Osteoblast (primary cell): ENCODE measurements around the gene CTDSP1. TPM values are rescaled to one million over a fixed set of nuclear protein-coding genes. Genes with fewer than 3 reads are reported as not detected.

ENCODE experiments used
- DNase-seq: peaks from one replicate; pipeline ENCODE4 v3.0.0; 2011; ENCODE audit warnings: low spot score, mixed read lengths; ENCODE audit not compliant: insufficient read length; ENCODE audit errors: missing footprints
- H2AFZ ChIP-seq: 2 replicates; pipeline ENCODE4 v1.6.0; 2011; ENCODE audit warnings: mild to moderate bottlenecking, low read length
- H3K27ac ChIP-seq: 2 replicates; pipeline ENCODE4 v1.5.1; 2011; ENCODE audit warnings: mild to moderate bottlenecking, low read depth, low read length, moderate library complexity
- H3K27me3 ChIP-seq: 2 replicates; pipeline ENCODE4 v1.6.0; 2012; ENCODE audit warnings: mild to moderate bottlenecking, control low read depth, inconsistent platforms, low read length, moderate library complexity; ENCODE audit not compliant: insufficient read depth
- H3K36me3 ChIP-seq: 2 replicates; pipeline ENCODE4 v1.5.1; 2011; ENCODE audit warnings: mild to moderate bottlenecking, low read length, control low read depth, moderate library complexity; ENCODE audit not compliant: insufficient read depth
- H3K4me1 ChIP-seq: 2 replicates; pipeline ENCODE4 v1.5.1; 2011; ENCODE audit warnings: mild to moderate bottlenecking, low read length, control low read depth, moderate library complexity; ENCODE audit not compliant: insufficient read depth
- H3K4me2 ChIP-seq: 2 replicates; pipeline ENCODE4 v1.6.0; 2011; ENCODE audit warnings: mild to moderate bottlenecking, low read length; ENCODE audit not compliant: insufficient read depth
- H3K4me3 ChIP-seq: fragments of 200-600 bp; sonication (generic); 3 replicates; pipeline ENCODE4 v1.5.1; 2012; ENCODE audit warnings: mild to moderate bottlenecking, low read length, inconsistent platforms; ENCODE audit not compliant: insufficient read depth
- H3K79me2 ChIP-seq: 2 replicates; pipeline ENCODE4 v1.6.0; 2012; ENCODE audit warnings: mild to moderate bottlenecking, low read length, control low read depth, inconsistent platforms; ENCODE audit not compliant: insufficient read depth
- H3K9me3 ChIP-seq: 2 replicates; pipeline ENCODE4 v1.5.1; 2011; ENCODE audit warnings: low read depth, low read length, control low read depth
- H4K20me1 ChIP-seq: 2 replicates; pipeline ENCODE4 v1.6.0; 2012; ENCODE audit warnings: mild to moderate bottlenecking, low read length, control low read depth; ENCODE audit not compliant: insufficient read depth
- total RNA-seq: library from RNA; depleted of rRNA; stranded (reverse); fragments of >200 nt; gene quantifications from 2 replicates; pipeline ENCODE4 v1.2.3, GENCODE V29; 2012
- TF ChIP-seq, protein P1 (sequence below): IDR thresholded peaks from 2 replicates; pipeline ENCODE4 v1.5.1; 2011; ENCODE audit warnings: mild to moderate bottlenecking, low read depth, low read length, moderate library complexity; ENCODE audit errors: extremely low read depth

Gene CTDSP1
- total RNA-seq, 1 donor: 71.7 TPM

DNA sequence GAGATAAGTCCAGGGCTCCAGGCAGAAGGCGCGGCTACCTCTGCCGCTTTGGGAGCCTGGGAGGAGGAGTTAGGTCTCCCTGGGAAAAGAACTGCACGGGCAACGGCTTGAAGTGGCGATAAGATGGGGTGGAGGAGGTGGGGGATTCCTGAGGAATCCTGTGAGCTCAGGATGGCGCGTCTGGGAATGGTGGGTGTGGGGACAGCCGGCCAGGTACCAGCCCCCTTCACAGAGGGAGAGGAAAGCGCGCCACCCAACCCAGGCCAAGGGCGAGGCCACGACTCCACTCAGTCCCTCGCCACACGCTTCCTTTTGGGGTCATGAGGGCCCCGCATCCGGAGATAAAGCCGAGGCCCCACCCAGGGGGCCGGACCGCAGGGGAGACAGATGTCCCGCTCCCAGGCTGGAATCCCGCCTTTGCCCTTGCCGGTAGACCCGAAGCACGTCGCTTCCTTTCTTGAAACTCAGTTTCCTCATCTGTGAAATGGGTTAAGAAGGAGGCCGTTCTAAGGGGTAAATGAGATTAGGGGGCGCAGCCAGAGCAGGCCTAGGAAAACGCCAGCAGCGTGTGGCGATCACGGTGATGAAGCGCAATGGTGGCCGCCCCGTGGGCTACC is 1.7 kb upstream of the CTDSP1 start:
- Histone ChIP-seq H3K27ac (peak overlapping the region; percentile 37), H3K9me3 (no peaks in the 10 kb centered on the region), H2AFZ (peak overlapping the region; percentile 59), H3K27me3 (no peaks in the 10 kb centered on the region), H3K36me3 (peaks cover 10% of the 10 kb centered on the region), H4K20me1 (peaks cover 13% of the 10 kb centered on the region), H3K4me3 (peak overlapping the region; percentile 80), H3K4me2 (peak overlapping the region; percentile 88), H3K79me2 (peaks cover 28% of the 10 kb centered on the region), H3K4me1 (peaks cover 19% of the 10 kb centered on the region)
- TF ChIP-seq, protein P1, sequence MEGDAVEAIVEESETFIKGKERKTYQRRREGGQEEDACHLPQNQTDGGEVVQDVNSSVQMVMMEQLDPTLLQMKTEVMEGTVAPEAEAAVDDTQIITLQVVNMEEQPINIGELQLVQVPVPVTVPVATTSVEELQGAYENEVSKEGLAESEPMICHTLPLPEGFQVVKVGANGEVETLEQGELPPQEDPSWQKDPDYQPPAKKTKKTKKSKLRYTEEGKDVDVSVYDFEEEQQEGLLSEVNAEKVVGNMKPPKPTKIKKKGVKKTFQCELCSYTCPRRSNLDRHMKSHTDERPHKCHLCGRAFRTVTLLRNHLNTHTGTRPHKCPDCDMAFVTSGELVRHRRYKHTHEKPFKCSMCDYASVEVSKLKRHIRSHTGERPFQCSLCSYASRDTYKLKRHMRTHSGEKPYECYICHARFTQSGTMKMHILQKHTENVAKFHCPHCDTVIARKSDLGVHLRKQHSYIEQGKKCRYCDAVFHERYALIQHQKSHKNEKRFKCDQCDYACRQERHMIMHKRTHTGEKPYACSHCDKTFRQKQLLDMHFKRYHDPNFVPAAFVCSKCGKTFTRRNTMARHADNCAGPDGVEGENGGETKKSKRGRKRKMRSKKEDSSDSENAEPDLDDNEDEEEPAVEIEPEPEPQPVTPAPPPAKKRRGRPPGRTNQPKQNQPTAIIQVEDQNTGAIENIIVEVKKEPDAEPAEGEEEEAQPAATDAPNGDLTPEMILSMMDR: no peak
- peak; percentile 95 for DNase-seq

DNA sequence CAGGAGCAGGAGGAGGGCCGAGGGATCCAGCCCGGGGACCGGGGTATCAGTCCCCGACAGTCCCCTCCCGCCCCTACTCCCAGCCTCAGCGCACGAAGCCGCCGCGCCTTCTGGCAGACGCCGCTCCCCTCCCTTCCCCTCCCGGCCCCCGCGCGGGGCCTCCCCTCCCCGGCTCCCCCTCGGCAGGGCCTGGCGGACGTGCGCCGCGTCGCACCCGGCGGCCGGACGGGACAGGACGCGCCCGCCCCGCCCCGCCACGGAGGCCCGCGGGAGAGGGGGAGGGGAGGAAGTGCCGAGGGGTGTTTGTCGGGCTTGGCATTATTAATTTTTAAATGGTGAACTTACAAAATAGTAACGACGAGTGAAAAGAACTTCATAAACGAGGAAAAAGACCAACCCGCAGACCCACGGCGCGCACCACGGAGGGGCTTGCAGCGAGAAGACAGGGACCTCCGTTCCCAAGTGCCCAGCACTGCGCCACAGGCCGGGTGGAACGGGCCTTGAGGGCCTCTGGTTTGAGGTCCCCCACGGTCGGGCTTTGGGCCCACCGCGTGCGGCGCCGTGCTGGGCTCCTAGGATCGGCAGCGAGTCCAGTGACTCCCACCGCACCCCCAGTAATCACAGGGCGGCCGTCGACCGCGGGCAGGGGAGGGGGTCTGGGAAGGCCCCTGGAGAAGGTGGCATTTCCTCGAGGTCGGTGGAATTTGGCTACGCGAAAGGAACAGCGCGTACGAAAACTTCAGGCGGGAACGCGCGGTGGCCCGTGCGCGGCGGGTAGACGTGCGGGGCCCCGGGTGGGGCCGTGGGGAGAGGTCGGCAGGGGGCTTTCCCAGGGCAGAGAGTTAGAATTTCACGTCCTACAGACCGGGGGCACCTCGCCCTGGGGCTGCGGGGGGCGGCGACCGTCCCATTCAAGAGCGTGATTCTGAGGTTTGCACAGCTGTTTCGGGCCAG is 954 bp upstream of the CTDSP1 start:
- peaks cover 13% of the 10 kb centered on the region for H4K20me1 ChIP-seq
- peaks cover 19% of the 10 kb centered on the region for H3K4me1 ChIP-seq
- H3K9me3 ChIP-seq: no peaks in the 10 kb centered on the region
- H2AFZ ChIP-seq: peak overlapping the region; percentile 62
- H3K4me2 ChIP-seq: peak overlapping the region; percentile 88
- H3K4me3 ChIP-seq: peak overlapping the region; percentile 80
- H3K79me2 ChIP-seq: peaks cover 33% of the 10 kb centered on the region
- no peaks in the 10 kb centered on the region for H3K27me3 ChIP-seq
- peak; percentile 97 for DNase-seq
- H3K27ac ChIP-seq: peak overlapping the region; percentile 39
- TF ChIP-seq, protein P1: no peak
- peaks cover 18% of the 10 kb centered on the region for H3K36me3 ChIP-seq

DNA sequence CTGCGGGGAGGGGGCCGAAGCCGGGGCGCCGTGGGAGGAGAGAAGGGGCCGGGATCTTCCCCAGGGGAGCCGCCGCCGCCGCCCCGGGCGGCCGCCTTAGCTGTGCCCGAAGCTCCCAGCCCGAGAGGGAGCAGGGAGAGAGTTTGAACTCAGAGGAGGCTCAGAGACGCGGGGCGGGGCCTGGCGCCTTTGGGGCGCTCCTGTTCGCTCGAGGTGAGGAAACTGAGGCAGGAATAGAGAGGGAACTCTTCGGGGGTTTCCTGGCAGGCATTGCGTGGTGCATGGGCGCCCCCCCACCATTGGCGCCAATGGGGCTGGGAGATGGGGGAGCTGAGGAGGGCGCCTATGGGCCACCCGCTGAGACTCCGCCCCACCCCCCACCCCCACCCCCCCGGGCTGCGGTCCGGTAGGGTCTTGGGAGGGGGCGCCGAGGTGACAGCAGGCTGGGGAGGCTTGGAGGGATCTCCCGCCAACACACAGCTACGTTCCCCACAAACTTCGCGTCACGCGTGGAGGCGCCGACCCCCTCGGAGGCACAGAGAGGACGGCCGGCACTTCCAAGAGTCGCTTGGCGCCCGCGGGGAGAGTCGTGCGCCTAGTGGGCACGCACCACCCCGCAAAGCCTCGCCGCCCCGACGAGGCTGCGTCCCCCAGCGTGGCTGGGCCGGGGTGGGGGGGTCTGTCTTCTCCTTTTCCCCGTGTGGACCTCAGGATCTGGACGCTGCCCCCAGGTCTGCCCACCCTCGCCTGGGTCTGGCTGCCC is 680 bp downstream of the CTDSP1 start:
- peak overlapping the region; percentile 23 for H3K27ac ChIP-seq
- H2AFZ ChIP-seq: peak overlapping the region; percentile 29
- H3K79me2 ChIP-seq: peaks cover 33% of the 10 kb centered on the region
- TF ChIP-seq, protein P1: no peak
- peaks cover 23% of the 10 kb centered on the region for H3K4me1 ChIP-seq
- no peaks in the 10 kb centered on the region for H3K27me3 ChIP-seq
- H3K4me2 ChIP-seq: peak overlapping the region; percentile 84
- peaks cover 24% of the 10 kb centered on the region for H3K36me3 ChIP-seq
- no peaks in the 10 kb centered on the region for H3K9me3 ChIP-seq
- peaks cover 13% of the 10 kb centered on the region for H4K20me1 ChIP-seq
- DNase-seq: peak; percentile 90
- H3K4me3 ChIP-seq: peak overlapping the region; percentile 82
